Gastroesophageal sphincter (tissue), 4 donors: ENCODE measurements around the gene THRA. TPM values are rescaled to one million over a fixed set of nuclear protein-coding genes. Genes with fewer than 3 reads are reported as not detected.

ENCODE experiments used
- ATAC-seq: fragments of 150-250 bp; one replicate; pipeline ENCODE4 v1.9.1; 2016; ENCODE audit warnings: mild to moderate bottlenecking, moderate library complexity
- H3K27ac ChIP-seq, 4 donors: fragments of 200-600 bp; sonication (generic) in 3 of 4; 1 replicate in 3 of 4; 2 replicates in 1 of 4; pipeline ENCODE4 v1.5.1; 2016 to 2019
- H3K27me3 ChIP-seq: fragments of 200-600 bp; sonication (generic); one replicate; pipeline ENCODE4 v1.5.1; 2019
- H3K36me3 ChIP-seq, 2 donors: fragments of 200-600 bp; sonication (generic); one replicate each; pipeline ENCODE4 v1.5.1; 2019; ENCODE audit warnings: control low read depth in 1 of 2
- H3K4me1 ChIP-seq, 3 donors: fragments of 200-600 bp; sonication (generic); 1 replicate in 2 of 3; 2 replicates in 1 of 3; pipeline ENCODE4 v1.5.1; 2016 to 2019; ENCODE audit warnings: control low read depth in 2 of 3
- H3K4me3 ChIP-seq, 2 donors: fragments of 200-600 bp; sonication (generic); one replicate each; pipeline ENCODE4 v1.5.1; 2019; ENCODE audit warnings: mild to moderate bottlenecking in 1 of 2, moderate library complexity in 1 of 2
- H3K9me3 ChIP-seq, 3 donors: fragments of 200-600 bp; sonication (generic); one replicate each; pipeline ENCODE4 v1.5.1; 2017 to 2019; ENCODE audit warnings: control low read depth in 2 of 3
- EP300 ChIP-seq: sonication (generic); formaldehyde crosslinking; IDR thresholded peaks from one replicate; pipeline ENCODE4 v1.6.1; 2017; ENCODE audit warnings: antibody characterized with exemption, mild to moderate bottlenecking
- POLR2A ChIP-seq, 2 donors: fragments of 450-650 bp; IDR thresholded peaks; one replicate each; pipeline ENCODE4 v1.6.1; 2017; ENCODE audit warnings: antibody characterized with exemption in 2 of 2, mild to moderate bottlenecking in 2 of 2, moderate library complexity in 1 of 2
- POLR2AphosphoS5 ChIP-seq: sonication (generic); formaldehyde crosslinking; IDR thresholded peaks from one replicate; pipeline ENCODE4 v1.6.1; 2017; ENCODE audit warnings: antibody characterized with exemption
- WGBS, 2 donors: methylation state at CpG; one replicate each; pipeline ENCODE4 v1.1.5; 2018; ENCODE audit warnings: low coverage in 1 of 2; 5-methylcytosine and 5-hydroxymethylcytosine counted together
- total RNA-seq, 4 donors: library from RNA; depleted of rRNA; stranded (reverse); fragments of >200 nt; gene quantifications; one replicate each; pipeline ENCODE4 v1.1.0, GENCODE V29; 2016
- TF ChIP-seq, protein P1 (sequence below), 4 experiments: fragments of 200-600 bp in 2 of 4; fragments of 450-650 bp in 2 of 4; sonication (generic) in 1 of 4; IDR thresholded peaks; one replicate each; pipeline ENCODE4 v1.5.1; 2017 to 2019; ENCODE audit warnings: antibody characterized with exemption in 4 of 4, mild to moderate bottlenecking in 2 of 4, moderate library complexity in 2 of 4

The THRA gene
- total RNA-seq, 4 donors from 2014 or later, result 84.8 to 133 (median 102) TPM

DNA sequence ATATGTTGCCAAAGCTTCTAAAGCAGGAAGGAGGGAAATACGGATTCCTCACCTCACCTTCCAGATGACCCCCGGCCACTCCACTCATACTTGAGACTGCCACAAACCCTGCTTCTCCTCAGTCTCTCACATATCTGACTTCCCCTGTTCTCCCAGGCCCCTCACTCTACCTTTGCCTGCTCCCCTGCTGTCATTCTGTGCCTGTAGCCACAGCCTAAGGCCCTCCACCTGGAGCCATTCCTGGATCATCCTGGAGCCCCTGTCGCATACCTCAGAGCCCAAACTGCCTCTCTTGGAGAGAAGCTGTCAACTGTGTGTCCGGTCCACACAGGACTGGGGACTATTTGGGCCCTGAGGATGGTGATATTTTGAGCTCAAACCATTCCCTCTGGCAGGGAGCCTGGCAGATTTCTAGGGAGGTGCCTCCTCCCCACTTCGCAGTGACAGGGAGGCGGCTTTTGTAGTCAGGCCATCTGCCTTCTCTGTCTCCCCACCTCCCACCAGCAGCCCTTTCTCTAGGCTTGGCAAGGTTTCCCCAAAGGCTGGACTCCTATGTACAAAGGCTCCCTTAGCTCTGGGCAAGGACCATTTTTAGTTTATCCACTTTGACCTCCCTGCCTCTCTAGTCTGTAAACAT lies 6.3 kb upstream of the THRA start:
- Histone ChIP-seq H3K4me3 (no peak overlapping the region), H3K27me3 (no peaks in the 10 kb centered on the region)

DNA sequence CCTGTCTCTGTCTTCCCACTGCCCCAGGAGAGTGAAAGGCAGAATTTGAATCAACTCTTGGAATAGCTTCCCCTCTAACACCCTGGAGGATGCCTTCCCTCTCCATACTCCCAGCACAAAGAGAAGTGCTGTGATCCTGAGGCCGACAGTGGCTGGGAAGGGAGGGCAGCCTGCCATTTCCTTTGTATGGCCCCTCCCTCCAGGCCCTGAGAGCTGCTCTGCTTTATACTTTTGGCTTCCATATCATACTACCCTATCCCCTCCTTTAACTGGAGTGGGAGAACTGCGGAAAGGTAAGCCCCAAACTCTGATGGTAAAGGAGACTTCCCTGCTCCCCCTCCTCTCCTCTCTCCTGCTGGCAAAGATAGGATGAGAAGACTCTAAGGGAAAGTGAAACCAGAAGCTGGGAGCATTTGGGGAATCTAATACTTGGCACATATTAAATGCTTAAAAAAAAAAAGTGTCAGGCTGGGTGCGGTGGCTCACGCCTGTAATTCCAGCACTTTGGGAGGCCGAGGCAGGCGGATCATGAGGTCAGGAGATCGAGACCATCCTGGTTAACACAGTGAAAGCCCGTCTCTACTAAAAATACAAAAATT lies 4.5 kb upstream of the THRA start:
- H3K9me3 ChIP-seq, result no peaks in the 10 kb centered on the region
- no peak overlapping the region for H3K4me3 ChIP-seq
- peak overlapping the region; percentile 71 to 99 (median 90) for H3K27ac ChIP-seq
- no peak for ATAC-seq
- TF ChIP-seq, protein P1, sequence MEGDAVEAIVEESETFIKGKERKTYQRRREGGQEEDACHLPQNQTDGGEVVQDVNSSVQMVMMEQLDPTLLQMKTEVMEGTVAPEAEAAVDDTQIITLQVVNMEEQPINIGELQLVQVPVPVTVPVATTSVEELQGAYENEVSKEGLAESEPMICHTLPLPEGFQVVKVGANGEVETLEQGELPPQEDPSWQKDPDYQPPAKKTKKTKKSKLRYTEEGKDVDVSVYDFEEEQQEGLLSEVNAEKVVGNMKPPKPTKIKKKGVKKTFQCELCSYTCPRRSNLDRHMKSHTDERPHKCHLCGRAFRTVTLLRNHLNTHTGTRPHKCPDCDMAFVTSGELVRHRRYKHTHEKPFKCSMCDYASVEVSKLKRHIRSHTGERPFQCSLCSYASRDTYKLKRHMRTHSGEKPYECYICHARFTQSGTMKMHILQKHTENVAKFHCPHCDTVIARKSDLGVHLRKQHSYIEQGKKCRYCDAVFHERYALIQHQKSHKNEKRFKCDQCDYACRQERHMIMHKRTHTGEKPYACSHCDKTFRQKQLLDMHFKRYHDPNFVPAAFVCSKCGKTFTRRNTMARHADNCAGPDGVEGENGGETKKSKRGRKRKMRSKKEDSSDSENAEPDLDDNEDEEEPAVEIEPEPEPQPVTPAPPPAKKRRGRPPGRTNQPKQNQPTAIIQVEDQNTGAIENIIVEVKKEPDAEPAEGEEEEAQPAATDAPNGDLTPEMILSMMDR (IDR thresholded peaks at IDR 0.05), result no peak
- TF ChIP-seq POLR2AphosphoS5 (peak; percentile 19), EP300 (no peak), POLR2A (IDR thresholded peaks at IDR 0.05) (no peak)
- H3K36me3 ChIP-seq, result no peaks in the 10 kb centered on the region
- peaks cover 0 to 50% (median 6%) of the 10 kb centered on the region in 3 donors for H3K4me1 ChIP-seq
- WGBS, 2 donors, result 24% methylated on average over 7 of the region's 8 CpGs; no CpG with 5 or more reads in 1 of the 2 donors
- no peaks in the 10 kb centered on the region for H3K27me3 ChIP-seq

More for the DNA sequence above, 6.3 kb upstream of the THRA start:
- WGBS, 2 donors, result 77% methylated on average over 4 of the region's 6 CpGs; no CpG with 5 or more reads in 1 of the 2 donors
- H3K27ac ChIP-seq, result peak overlapping the region in 1 of 4 donors; percentile 29
- TF ChIP-seq POLR2AphosphoS5, result no peak
- no peak for TF ChIP-seq POLR2A (IDR thresholded peaks at IDR 0.05)
- TF ChIP-seq, protein P1 (IDR thresholded peaks at IDR 0.05), result no peak
- no peak for TF ChIP-seq EP300
- H3K36me3 ChIP-seq, result peaks cover 0 to 17% of the 10 kb centered on the region in 2 donors
- no peak for ATAC-seq
- H3K9me3 ChIP-seq, result no peaks in the 10 kb centered on the region
- peaks cover 0 to 48% (median 7%) of the 10 kb centered on the region in 3 donors for H3K4me1 ChIP-seq

DNA sequence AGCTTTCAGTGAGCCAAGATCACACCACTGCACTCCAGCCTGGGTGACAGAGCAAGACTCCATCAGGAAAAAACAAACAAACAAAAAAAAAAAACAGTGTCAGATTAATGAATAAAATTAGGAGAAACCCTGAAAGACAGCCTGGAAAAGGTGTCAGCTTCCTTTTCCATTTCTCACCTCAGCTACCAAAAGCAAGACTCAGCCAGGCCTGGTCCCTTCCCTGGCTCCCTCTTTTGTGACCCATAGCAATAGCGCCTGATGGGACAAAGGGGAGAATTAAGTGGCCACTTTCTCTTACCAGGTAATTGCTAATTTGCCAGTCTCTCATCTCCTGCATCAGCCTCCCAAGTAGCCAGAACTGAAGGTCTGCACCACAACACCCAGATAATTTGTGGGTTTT lies 3.9 kb upstream of the THRA start:
- H3K27ac ChIP-seq, result peak overlapping the region; percentile 71 to 99 (median 90)
- 100% methylated on average over 1 of the region's 1 CpG for WGBS, 2 donors

GRCh38 chr17:40059729-40060475 lies 2.9 kb upstream of the THRA start:
- 52 to 64% methylated on average over 3 to 7 of the region's 8 CpGs for WGBS, 2 donors
- Histone ChIP-seq H3K4me1 (peaks cover 0 to 54% (median 10%) of the 10 kb centered on the region in 3 donors), H3K4me3 (no peak overlapping the region), H3K36me3 (no peaks in the 10 kb centered on the region), H3K27me3 (no peaks in the 10 kb centered on the region), H3K27ac (peak overlapping the region; percentile 9 to 99 (median 54)), H3K9me3 (no peaks in the 10 kb centered on the region)
- ATAC-seq, result no peak
- no peak for TF ChIP-seq POLR2A (IDR thresholded peaks at IDR 0.05)
- no peak for TF ChIP-seq POLR2AphosphoS5
- TF ChIP-seq, protein P1 (IDR thresholded peaks at IDR 0.05), result no peak
- TF ChIP-seq EP300, result no peak

More for the DNA sequence above, 3.9 kb upstream of the THRA start:
- Histone ChIP-seq H3K27me3 (no peaks in the 10 kb centered on the region), H3K9me3 (no peaks in the 10 kb centered on the region), H3K4me1 (peaks cover 0 to 49% (median 3%) of the 10 kb centered on the region in 3 donors), H3K4me3 (no peak overlapping the region), H3K36me3 (no peaks in the 10 kb centered on the region)
- no peak for ATAC-seq
- TF ChIP-seq, protein P1 (IDR thresholded peaks at IDR 0.05), result no peak
- no peak for TF ChIP-seq POLR2AphosphoS5
